ENCODE results near the gene ATP5ME. TPM values are rescaled to one million over a fixed set of nuclear protein-coding genes. Genes with fewer than 3 reads are reported as not detected.

ATP5ME gene
- total and polyA plus RNA-seq, 8 donors: 88.4 to 318 (median 115) TPM

DNA sequence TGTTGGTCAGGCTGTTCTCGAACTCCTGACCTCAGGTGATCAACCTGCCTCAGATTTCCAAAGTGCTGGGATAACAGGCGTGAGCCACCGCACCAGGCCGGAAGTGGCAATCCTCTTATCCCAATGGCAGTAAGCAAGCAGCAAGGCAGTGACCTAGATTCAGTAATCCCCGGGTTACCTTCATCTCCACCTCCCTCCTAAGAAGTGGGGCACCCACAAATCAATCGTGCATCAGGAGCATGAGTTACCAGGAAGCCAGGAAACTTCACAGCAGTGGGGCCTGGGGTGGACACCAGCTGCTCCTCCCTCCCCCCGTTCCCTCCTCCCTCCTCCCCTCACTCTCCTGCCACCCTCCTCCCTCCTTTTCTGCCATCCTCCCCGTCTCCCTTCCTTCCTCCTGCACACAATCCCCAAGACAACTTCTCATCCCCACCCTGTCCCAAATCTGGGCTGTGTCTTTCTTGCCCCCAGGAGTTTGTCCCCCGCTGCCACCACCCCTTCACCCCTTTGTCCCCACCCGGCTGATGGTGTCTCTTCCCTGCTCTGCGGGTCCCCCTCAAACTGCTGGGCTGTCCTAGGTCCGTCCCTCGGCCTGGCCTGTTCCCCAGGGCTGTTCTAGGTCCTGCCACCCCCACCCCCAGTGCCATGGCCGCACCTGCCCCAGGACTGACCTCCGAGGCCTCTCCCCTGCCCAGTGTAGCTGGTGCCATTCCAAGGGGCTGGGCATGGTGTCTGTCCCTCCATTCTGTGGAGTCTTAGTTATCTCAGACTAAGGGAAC lies 46.5 kb downstream of the ATP5ME start:
- H3K4me1 ChIP-seq: no peaks in the 10 kb centered on the region
- H3K4me3 ChIP-seq: no peak overlapping the region
- TF ChIP-seq, protein P1, sequence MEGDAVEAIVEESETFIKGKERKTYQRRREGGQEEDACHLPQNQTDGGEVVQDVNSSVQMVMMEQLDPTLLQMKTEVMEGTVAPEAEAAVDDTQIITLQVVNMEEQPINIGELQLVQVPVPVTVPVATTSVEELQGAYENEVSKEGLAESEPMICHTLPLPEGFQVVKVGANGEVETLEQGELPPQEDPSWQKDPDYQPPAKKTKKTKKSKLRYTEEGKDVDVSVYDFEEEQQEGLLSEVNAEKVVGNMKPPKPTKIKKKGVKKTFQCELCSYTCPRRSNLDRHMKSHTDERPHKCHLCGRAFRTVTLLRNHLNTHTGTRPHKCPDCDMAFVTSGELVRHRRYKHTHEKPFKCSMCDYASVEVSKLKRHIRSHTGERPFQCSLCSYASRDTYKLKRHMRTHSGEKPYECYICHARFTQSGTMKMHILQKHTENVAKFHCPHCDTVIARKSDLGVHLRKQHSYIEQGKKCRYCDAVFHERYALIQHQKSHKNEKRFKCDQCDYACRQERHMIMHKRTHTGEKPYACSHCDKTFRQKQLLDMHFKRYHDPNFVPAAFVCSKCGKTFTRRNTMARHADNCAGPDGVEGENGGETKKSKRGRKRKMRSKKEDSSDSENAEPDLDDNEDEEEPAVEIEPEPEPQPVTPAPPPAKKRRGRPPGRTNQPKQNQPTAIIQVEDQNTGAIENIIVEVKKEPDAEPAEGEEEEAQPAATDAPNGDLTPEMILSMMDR (IDR thresholded peaks at IDR 0.05): no peak
- intact Hi-C loops (cut with DNase I): no loop called here
- WGBS, 2 donors: 64 to 66% methylated on average over 14 of the region's 15 CpGs
- ATAC-seq (no peak), FAIRE-seq (no peak), DNase-seq (no peak)
- no peak overlapping the region for H3K27ac ChIP-seq
- H3K27me3 ChIP-seq: no peaks in the 10 kb centered on the region
- H3K9me3 ChIP-seq: no peaks in the 10 kb centered on the region
- H3K36me3 ChIP-seq: no peaks in the 10 kb centered on the region

DNA sequence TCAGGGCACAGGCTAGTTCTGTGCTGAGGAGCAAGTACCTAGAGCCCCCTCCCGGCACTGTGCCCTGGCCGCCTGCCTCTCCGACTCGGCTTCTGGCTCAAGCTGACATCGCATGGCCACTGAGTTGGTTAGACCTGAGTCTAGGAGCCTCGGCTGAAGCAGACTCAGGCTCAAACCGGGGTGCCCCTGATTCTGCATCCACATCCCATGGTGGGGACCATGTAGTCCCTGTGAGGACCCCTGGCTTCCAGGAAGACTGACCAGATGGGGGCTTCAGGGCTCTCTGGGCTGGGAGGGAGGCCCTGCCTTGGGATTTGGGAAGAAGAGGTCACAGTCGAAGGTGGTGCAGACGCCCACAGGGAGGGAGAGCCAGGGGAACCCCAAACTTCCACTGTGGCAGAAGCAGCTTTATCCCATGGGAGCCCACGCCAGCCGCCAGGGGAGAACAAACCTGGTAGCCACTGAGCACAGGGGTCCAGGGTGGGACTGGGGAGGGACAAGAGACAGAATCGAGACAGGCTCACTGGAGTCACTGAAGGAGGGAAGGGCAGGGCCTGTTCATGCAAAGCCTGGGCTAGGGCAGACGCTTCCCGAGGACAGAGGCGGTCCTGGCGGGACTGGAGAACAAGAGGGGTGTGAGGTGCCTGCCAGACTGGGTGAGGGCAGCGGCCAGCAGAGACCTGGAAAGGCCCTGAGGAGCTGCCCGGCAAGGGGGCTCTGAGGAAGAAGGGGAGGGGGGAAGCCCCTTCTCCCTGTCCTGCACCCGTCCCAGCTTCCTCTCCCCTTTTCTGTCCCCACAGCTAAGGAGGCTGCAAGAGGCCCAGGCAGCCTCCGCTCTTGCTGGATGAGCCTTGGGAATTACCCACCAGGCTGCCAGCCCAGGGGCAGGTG lies 47.6 kb downstream of the ATP5ME start:
- FAIRE-seq (no peak), ATAC-seq (no peak), DNase-seq (no peak)
- Histone ChIP-seq H3K27ac (no peak overlapping the region), H3K4me1 (no peaks in the 10 kb centered on the region), H3K36me3 (no peaks in the 10 kb centered on the region), H3K4me3 (no peak overlapping the region), H3K9me3 (no peaks in the 10 kb centered on the region), H3K27me3 (no peaks in the 10 kb centered on the region)
- 57 to 72% methylated on average over 18 to 20 of the region's 20 CpGs for WGBS, 2 donors
- TF ChIP-seq, protein P1 (IDR thresholded peaks at IDR 0.05): no peak
- intact Hi-C loops (cut with DNase I): no loop called here

DNA sequence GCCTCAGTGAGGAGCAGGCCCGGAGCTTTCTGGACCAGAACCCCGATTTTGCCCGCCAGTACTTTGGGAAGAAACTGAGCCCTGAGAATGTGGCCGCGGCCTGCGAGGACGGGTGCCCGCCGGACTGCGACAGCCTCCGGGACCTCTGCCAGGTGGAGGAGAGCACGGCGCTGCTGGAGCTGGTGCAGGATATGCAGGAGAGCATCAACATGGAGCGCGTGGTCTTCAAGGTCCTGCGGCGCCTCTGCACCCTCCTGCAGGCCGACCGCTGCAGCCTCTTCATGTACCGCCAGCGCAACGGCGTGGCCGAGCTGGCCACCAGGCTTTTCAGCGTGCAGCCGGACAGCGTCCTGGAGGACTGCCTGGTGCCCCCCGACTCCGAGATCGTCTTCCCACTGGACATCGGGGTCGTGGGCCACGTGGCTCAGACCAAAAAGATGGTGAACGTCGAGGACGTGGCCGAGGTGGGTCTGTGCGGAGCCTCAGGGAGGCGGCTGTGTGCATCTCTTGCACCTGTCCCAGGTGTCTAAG lies 48.4 kb downstream of the ATP5ME start:
- 74 to 83% methylated on average over 39 of the region's 39 CpGs for WGBS, 2 donors
- no peaks in the 10 kb centered on the region for H3K36me3 ChIP-seq
- no peaks in the 10 kb centered on the region for H3K4me1 ChIP-seq
- intact Hi-C loops (cut with DNase I): no loop called here
- TF ChIP-seq, protein P1 (IDR thresholded peaks at IDR 0.05): no peak
- DNase-seq (no peak), FAIRE-seq (no peak), ATAC-seq (no peak)
- H3K4me3 ChIP-seq: no peak overlapping the region
- H3K27me3 ChIP-seq: no peaks in the 10 kb centered on the region
- no peaks in the 10 kb centered on the region for H3K9me3 ChIP-seq
- no peak overlapping the region for H3K27ac ChIP-seq

DNA sequence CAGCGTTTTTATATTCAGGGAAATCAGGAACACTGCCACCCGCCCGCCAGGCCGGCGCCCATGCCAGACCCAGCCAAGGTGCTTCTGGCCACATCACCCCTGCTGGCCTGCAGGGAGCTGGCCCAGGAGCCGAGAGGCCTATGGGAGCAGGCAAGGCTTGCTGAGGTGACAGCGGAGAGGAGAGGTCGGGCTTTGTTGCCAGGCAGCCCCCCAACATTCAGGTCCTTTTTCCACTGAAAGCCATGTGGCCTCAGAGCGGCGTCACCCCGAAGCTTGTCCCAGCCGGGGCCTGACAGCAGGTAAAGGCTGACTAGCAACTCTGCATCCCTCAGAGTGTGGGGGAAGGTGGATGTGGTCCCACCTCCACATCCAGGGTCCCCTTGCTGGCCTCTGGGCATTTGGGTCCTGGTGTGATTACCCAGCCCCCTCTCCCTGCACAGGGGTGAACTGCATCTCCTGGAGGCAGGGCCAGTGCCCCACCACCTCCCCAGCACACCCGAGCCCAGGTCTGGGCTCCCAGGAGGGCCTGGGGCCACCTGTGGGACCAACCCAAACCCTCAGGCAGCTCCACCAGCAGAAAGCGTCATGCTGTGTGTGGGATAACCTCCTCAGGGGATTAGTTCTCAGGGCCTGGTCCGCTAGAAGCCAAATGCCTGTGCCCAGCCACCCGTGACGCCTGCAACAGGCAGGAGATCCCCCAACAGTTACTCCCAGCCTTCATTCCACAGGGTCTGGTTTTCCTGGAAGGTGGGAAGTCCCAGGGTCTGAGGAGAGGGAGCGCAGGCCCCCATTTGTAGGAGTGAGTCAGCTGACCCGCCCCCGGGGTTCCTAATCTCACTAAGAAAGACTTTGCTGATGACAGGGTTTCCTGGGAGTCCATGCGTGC lies 49.1 kb downstream of the ATP5ME start, which contains the start of gene PDE6B:
Gene PDE6B (plus strand): TSS at position 869 of the 886 bp plus-strand sequence. CDS start 54 bp downstream, outside the sequence.
- ATAC-seq: no peak
- WGBS, 2 donors: 64 to 74% methylated on average over 21 of the region's 21 CpGs
- no peak for DNase-seq
- H3K27ac ChIP-seq: no peak within 1 kb of the TSS
- no peak within 1 kb of the TSS for H3K4me3 ChIP-seq
- no peaks in the 10 kb centered on the region for H3K36me3 ChIP-seq
- H3K9me3 ChIP-seq: no peaks in the 10 kb centered on the region
- intact Hi-C loops (cut with DNase I): no loop called here
- no peaks in the 10 kb centered on the region for H3K27me3 ChIP-seq
- no peaks in the 10 kb centered on the region for H3K4me1 ChIP-seq
- no peak for FAIRE-seq
- TF ChIP-seq, protein P1 (IDR thresholded peaks at IDR 0.05): no peak
